GM19238 (cell line): ENCODE data around the gene SSNA1.

ENCODE experiments used
- DNase-seq: peaks from one replicate; pipeline ENCODE4 v3.0.0; 2011; ENCODE audit warnings: low spot score; ENCODE audit not compliant: insufficient read length

The SSNA1 gene

DNA sequence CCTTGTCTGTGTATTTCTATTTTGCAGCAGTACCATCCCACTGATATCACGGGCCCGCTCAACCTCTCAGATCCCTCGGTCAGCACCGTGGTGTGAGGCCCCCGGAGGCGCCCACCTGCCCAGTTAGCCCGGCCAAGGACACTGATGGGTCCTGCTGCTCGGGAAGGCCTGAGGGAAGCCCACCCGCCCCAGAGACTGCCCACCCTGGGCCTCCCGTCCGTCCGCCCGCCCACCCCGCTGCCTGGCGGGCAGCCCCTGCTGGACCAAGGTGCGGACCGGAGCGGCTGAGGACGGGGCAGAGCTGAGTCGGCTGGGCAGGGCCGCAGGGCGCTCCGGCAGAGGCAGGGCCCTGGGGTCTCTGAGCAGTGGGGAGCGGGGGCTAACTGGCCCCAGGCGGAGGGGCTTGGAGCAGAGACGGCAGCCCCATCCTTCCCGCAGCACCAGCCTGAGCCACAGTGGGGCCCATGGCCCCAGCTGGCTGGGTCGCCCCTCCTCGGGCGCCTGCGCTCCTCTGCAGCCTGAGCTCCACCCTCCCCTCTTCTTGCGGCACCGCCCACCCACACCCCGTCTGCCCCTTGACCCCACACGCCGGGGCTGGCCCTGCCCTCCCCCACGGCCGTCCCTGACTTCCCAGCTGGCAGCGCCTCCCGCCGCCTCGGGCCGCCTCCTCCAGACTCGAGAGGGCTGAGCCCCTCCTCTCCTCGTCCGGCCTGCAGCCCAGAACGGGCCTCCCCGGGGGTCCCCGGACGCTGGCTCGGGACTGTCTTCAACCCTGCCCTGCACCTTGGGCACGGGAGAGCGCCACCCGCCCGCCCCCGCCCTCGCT is 20.5 kb upstream of the SSNA1 start:
- no peak for DNase-seq

DNA sequence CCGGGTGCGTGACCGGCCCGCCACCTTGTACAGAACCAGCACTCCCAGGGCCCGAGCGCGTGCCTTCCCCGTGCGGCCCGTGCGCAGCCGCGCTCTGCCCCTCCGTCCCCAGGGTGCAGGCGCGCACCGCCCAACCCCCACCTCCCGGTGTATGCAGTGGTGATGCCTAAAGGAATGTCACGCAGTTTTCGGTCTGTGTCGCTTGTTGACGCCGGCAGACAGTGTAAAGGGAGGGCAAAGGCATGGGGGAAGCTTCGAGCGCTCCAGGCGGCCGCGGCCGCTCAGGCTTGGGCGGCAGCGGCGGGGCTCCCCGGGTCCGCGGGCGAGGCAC is 19.9 kb upstream of the SSNA1 start:
- no peak for DNase-seq

DNA sequence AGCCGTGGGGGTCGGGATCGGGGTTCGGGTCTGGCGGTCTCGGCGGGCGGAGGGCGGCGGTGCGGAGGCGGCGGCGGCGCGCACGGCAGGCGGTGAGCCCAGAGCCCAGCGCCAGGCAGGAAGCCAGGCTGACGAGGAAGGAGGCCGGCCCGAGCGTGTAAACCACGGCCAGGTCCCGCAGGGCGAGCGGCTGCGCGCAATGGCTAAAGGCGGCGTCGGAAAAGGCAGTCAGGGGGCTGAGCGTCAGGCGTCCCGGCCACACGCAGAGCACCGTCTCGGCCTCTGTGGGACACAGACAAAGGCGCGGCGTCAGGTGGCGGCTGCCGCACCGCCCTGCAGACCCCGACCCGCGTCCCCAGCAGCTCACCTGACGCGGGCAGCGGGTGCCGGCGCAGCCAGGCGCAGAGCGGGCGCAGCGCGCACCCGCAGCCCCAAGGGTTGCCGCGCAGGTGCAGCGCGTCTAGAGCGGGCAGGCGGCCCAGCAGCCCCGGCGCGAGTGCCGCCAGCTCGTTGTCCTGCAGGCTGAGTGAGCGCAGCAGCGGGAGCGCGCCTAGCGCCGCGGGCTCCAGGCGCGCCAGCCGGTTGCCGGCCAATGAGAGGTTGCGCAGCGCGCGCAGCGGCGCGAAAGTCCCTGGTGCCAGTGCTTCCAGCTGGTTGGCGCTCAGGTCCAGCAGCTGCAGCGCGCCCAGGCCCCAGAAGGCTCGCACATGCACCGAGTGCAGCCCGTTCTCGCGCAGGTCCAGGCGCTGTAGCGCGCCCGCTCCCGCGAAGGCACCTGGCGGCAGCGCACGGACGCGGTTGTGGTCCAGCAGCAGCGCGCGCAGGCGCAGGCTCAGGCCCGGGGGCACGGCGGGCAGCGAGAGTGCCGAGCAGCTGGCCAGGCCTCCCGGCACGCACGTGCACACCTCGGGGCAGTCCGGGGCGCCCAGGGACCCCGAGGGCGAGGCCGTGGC is 19.3 kb upstream of the SSNA1 start:
- DNase-seq: no peak

DNA sequence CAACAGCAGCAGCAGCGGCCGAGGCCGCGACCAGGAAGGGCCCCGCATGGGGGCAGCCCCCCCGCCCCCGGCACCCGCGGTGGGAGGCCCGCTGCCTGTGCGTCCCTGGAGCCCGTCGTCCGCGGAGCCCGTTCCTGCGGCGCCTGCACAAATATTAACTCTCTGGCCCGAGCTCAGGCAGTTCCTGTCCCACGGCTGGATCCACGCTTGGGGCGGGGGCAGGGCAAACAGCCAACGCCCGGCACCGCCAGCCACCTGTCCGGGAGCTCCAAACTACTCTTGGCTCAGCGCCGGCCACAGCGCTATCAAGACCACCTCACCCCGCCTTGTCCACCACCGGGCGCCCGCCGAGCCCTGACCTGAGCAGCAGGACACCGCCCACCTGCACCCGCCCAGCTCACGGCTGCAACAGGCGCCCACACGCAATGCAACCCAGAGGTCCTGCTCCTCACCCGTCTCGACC is 18.5 kb upstream of the SSNA1 start, which contains the start of gene LRRC26:
TSS of gene LRRC26 (minus strand) at position 156 of the 463 bp plus-strand sequence. CDS start at position 48, 108 bp downstream.
- no peak for DNase-seq

DNA sequence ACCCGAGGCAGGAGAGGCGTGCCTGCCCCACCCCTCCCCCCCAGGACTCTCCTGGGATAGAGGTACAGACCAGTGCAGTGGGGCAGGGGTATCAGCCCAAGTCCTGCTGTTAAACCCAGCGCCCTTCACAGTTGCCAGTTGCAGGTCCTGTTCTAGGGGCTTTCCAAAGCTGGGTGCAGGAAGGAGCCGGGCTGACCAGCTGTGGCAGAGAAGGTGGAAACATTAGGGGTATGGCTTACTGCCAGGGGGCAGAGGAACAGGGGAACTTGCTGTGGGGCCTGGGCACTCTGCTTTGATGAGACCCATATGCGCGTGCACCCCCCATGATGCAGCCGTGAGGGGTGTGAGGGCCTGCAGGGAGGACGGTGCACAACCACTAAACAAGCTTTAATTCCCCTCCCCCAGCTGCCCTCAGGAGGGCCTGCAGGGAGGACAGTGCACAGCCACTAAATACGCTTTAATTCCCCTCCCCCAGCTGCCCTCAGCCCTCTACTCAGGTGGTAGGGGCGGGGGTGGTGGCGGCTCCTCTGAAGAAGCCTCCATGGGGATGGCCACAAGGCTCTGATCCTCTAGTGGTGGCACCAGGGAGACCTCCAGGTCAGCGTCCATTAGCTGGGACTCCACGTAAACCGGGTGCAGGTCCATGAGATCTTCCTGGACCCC is 17.9 kb upstream of the SSNA1 start:
- no peak for DNase-seq

DNA sequence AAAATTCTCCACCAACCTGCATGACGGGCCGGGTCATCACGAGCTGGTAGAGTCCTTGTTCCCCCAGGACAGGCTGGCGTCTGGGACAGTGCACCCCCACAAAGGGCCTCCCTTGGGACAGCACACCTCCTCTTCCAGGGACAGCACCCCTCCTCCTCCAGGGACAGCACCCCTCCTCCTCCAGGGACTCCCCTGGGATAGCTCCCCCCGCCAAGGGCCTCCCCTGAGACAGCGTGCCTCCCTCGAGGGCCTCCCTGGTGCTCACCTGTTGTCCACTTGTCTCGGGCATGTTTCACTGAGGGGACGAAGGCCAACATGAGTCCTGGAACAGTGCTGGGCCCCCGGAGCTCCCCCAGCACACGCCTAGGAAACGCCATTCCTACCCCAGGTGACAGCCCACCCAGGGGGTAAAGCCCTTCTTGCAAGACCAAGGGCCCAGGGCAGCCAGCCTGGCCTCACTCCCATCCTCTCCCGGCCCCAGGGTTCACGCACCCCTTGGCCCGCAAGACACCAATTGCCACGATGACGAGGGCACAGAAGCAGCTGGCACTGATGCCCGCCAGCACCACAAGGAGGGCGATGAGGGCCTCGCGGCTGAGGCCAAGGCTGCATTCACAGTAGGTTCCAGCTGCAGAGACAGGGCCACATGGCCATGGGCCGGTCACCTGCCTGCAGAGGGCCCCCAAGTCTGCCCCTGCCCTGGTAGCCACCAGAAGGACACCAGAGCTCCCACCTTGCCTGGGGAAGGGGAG is 17.2 kb upstream of the SSNA1 start:
- no peak for DNase-seq

DNA sequence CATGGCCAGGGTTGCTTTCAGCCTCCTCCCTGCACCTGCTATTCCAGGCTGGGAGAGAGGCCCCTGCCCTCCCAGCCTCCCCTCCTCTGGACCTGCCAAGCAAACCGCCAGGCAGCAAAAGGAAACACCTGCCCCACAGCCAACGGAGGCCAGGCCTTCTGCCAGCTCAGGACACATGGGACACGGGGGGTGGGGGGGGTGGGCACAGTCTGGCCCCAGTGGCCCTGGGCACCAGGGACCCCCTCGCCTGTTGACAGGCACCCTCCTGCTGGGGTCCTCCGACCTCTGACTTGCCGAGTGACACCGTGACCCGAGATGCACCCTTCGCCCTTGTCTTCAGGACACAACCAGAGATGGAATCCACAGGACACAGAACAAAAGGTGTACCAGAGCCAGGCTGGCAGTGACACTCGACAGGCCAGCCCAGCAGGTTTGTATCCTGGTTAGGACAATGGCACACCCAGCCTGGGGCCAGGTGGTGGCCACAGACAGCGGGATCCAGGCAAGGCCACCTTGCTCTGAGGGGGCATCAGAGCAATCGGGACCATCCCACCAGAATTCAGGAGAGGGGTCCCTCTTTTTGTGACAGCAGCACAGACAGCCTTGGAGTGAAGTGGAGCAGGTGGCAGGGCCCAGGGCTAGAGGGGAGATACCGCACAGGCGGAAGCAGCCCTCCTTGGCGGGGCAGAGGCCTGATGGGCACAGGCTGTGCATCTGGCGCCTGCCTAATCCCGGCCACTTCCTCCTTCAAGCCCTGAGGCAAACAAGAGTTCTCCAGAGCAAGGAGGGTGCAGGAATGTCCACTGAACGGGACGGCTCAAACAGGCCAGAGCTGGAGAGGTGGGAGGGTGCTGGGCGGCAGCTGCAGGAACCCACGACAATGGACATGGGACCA is 15.3 kb upstream of the SSNA1 start:
- no peak for DNase-seq

DNA sequence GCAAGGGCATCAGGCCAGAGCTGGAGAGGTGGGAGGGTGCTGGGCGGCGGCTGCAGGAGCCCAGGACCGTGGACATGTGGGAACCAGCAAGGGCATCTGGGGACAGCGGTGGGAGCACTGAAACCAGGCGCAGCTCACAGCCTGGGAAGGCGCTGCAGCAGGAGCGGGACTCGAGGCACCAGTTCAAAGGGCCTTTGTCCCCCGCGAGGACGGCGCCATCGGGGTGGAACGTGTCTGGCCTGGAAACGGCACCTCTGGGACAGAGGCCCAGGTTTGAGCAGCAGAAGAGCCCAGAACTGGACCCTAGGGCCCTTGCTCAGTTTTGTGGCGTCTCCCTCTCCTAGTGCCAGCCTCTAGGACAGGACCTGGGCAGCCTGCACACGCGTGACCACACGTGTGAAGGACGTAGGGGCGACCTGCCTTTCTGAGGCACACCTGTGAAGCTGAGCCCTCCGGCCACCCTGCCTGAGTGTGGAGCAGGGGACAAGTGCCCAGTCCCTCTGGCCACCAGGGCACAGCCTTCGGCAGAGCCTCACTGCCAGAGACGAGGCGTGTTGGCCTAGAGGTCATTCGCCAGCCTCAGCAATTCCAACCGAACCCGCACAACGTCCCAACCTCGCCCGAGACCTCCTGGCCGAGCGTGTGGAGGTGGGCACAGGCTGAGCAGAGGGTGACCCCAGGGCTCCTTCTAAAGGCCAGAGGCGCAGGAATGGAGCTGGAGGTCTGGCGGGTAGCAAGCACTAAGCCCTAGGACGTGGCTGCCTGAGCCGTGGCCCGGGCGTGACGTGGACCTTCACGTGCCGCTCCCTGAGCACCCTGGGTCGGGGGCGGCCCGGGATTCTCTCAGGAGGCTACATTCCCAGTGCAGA is 14.4 kb upstream of the SSNA1 start:
- DNase-seq: no peak

DNA sequence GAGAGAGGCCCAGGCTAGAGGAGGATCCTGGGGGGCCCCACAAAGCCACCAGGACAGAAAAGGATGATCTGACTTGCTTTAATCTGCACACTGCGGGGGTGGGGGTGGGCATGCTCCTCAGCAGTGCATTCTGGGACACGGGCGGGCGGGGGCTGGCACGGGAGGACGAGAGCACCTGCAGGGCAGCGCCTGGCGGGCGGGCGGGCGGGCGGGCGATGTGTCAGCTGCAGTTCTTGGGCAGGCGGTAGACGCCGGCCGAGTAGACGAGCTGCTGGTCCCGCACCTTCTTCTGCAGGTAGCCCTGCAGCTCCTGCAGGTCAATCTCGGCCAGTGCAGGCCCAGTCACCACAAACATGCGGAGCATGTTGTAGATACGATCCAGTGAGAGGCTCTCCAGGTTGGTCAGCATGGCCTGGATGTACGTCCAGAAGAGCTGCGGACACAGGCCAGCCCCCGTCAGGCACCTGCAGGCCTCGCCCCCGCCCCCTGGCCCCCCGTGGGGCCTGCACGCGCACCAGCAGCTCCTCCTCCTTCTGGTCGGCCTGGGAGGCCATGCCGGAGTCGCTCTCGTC is 13.7 kb upstream of the SSNA1 start:
- no peak for DNase-seq

DNA sequence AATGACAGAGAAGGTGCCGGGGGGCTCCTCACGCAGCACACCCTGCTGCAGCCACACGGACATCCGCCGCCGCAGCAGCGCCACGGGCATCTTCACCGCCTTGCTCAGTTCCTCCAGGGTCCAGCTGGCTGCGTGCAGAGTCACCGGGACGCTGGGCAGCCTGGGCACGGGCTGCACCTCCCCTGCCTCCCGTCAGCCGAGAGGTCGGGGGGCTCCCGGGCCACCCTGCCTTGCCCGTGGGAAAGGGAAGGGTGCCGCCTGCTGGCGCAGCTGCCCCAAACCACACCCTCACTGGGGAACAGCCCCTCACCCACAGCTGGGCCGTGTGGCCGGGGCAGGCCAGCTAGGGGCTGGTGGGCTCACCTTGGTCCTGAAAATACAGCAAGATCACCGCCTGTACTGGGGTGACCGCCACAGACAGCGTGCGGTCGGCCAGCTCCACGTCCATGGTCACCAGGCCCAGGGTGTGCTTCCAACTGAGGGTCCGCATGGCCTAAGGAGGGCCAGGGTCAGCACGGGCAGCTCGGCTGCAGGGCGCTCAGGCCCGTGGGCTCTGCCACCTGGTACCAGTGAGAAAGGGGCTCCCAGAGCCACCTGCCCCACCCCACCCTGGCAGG is 13.0 kb upstream of the SSNA1 start:
- DNase-seq: no peak

DNA sequence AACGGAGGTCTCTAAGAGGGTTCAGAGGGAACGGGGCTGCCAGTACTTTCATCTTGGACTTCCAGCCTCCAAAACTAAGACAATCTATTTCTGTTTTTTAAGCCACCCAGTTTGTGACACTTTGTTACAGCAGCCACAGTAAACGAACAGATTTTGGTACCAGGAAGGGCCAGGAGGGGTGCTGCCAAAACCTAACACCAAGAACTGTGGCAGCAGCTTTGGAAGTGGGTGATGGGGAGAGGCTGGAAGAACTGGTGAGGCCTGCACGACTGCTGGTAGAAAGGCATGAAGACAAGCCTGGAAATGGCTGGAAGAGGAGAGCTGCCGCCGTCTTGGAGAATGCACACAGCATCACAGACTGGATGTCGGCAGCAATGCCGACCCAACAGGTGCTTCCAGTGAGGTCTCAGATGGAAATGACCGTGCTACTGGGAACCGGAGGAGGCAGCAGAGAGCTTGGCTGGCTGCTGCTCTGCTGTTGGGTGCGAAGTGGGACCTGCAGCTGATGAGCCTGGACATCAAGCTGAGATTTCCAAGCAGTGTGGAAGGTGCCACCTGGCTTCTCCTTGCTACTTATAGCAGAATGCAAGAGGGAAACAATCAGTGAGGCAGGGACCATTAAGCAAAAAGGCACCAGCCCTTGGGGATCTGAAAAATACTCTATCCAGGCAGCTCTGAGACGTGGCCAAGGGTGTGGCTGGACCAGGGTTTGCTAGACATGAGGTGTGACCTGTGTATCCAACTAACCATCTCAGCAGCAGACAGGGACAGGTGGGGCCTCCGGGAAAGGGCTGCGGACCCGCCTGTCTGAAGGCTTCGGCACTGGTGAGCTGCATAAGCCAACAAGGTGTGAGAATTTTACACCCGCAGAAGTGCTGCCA is 11.9 kb upstream of the SSNA1 start:
- DNase-seq: peak; percentile 74

DNA sequence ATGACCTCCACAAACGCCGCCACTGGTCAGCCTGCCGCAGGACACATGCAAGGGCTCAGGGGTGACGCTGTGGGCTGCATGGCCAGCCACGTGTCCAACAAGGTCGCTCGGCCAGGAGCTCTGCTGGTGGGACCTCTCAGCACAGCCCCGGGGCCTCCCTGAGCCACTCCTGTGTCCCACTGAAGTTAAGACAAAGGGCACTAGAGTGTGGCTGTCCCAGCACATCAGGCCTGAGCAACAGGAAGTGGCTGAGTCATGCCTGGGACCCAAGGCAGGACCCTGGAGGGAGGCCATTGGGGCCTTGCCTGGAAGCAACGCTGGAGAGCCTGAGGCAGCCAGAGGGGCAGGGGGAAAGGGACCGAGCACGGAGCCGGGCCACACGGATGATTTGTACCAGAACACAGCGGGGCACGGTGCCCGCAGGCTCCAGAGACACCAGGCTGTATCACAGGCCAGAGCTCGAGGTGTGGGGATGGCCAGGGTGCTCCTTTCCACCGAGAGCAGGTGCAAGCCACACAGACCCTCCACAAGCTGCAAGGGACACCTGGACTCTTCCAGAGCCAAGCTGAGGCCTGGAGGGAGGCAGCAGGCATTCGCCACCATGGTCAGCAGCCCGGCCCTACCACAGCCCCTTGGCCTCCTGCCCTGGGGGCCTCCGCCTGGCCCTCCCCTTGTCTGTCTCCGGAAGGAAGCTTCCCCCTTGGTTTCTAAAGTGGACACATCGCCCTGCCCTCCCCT is 10.1 kb upstream of the SSNA1 start:
- DNase-seq: no peak

DNA sequence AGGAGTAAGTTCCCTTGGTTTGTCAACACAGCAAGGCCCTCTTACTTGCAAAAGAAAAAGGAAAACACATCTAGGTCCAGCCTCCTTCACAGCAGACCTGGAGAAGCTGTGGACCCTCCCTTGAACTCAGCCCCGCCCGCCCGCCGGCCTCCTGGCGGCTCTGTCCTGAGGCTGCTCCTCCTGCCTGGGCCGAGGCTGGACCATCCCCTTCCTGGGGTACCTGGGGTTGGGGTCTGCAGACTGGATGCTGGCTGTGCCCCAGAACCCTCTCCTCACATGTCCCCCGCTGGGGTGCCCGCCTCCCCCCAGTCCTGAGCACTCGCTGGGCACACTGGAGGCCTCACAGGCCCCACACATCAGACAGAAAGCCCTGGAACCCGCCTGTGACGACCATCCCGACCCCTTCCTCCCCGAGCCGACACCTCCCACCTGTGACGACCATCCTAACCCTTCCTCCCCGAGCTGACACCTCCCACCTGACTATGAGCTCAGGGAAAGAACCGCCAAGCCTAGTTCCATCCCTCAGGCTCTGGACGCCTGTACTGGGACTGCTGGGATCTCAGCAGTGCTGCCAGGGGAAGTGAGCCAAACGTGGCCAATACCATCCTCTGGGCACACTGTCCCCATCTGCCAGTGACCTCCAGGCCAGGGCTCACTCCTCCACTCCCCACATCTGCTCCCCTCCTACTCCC is 9.4 kb upstream of the SSNA1 start:
- no peak for DNase-seq

DNA sequence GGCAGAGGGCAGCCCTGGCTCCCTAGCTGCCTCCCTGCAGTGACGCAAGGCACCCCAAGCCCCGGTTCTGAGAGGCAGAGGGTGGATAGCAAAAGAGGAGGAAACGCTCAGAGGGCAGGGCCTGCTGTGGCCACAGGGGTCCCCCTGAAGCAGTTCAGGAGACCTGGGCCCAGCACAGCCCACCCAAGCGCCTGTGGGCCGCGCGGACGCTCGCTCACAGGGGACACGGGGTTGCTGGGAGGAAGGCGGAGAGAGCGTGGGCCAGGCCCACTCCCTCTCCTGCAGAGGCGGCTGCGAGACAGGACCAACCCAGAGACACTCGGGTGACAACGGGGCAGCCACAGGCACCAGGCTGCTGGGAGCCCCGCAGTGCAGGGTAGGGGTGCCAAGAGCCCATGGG is 8.7 kb upstream of the SSNA1 start:
- DNase-seq: no peak

DNA sequence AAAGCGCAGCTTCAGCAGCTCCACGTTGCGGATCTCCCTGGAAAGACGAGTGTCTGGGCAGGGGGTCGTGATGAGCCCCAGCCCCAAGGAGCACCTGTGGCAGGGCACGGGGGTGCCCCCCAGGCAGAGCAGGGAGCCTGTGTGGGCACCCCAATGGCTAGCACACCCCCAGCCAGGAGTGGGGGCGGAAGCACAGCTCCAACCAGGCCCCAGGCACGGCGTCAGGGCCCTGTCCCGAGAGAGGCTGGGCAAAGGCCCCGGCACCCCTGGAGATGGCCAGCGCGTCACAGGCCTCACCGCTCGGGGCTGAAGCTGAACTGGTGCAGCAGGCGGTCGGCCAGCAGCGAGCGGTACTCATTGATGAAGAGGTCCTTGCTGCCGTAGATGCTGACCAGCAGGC is 8.0 kb upstream of the SSNA1 start:
- no peak for DNase-seq

DNA sequence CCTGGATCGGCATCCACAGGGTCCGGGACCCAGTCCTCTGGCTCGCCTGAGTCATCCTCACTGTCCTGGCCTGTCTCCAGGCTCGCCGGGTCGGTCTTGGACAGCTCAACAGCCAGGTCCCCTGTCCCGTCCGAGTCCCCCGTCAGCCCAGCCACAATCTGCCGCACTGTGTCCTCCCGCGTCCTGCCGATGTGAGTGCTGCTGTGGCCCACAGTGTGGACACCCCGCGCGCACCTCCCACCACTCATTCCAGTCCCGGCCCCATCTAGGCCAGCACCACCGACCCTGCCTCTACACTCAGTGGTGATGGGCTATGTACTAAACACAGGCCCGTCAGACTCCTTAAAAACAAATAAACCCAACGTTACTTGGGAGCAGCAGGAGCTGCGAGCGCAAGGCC is 6.8 kb upstream of the SSNA1 start:
- DNase-seq: no peak
